Measurements from ENCODE around the gene CTDP1.

The CTDP1 gene

GRCh38 chr18:79778291-79778791 lies 98.7 kb downstream of the CTDP1 start:
- Histone ChIP-seq H3K27ac (ENCODE audit: low read depth, low read length, severe bottlenecking) (no peak overlapping the region), H3K9me3 (ENCODE audit: control insufficient read depth, low read length) (no peaks in the 10 kb centered on the region), H3K4me3 (ENCODE audit: extremely low read depth, insufficient read depth, low read length, poor library complexity, severe bottlenecking) (no peak overlapping the region), H3K36me3 (ENCODE audit: control insufficient read depth, insufficient read depth, low read length) (no peaks in the 10 kb centered on the region), H3K4me1 (ENCODE audit: control insufficient read depth, insufficient read depth, low read length, poor library complexity, severe bottlenecking) (no peaks in the 10 kb centered on the region)
- WGBS, 2 experiments (ENCODE audit: insufficient coverage in 2 of 2): 81 to 84% methylated on average over 21 to 22 of the region's 26 CpGs

GRCh38 chr18:79779021-79779699 lies 99.6 kb downstream of the CTDP1 start:
- no peaks in the 10 kb centered on the region for H3K4me1 ChIP-seq (ENCODE audit: control insufficient read depth, insufficient read depth, low read length, poor library complexity, severe bottlenecking)
- WGBS, 2 experiments (ENCODE audit: insufficient coverage in 2 of 2): 86 to 90% methylated on average over 25 to 26 of the region's 29 CpGs
- no peak overlapping the region for H3K4me3 ChIP-seq (ENCODE audit: extremely low read depth, insufficient read depth, low read length, poor library complexity, severe bottlenecking)
- H3K36me3 ChIP-seq (ENCODE audit: control insufficient read depth, insufficient read depth, low read length): no peaks in the 10 kb centered on the region
- no peaks in the 10 kb centered on the region for H3K9me3 ChIP-seq (ENCODE audit: control insufficient read depth, low read length)
- no peak overlapping the region for H3K27ac ChIP-seq (ENCODE audit: low read depth, low read length, severe bottlenecking)

DNA sequence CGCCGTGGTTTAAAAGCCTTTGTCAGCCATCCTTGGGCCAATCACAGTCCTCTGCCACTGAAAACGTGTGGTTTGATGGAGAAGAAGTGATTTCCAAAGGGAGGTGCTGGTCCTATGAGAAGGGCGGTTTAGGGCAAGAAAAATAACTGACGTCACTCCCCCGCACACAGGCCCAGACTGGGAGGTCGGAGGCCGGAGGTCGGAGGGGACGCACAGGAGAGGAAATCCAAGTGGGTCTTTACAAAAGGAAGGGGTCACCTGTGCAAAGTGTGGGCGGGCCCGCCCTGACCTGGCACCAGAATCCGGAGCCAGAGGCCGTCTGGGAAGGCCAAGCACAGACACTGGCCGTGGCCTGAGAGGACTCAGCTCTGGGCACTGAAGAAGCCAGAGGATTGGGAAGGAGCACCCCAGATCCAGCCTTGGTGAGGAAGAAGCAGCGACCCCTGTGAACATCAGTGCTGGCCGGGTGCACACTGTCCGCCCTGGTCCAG lies 100.1 kb downstream of the CTDP1 start:
- Histone ChIP-seq H3K27ac (ENCODE audit: low read depth, low read length, severe bottlenecking) (no peak overlapping the region), H3K4me3 (ENCODE audit: extremely low read depth, insufficient read depth, low read length, poor library complexity, severe bottlenecking) (no peak overlapping the region), H3K4me1 (ENCODE audit: control insufficient read depth, insufficient read depth, low read length, poor library complexity, severe bottlenecking) (no peaks in the 10 kb centered on the region), H3K9me3 (ENCODE audit: control insufficient read depth, low read length) (no peaks in the 10 kb centered on the region), H3K36me3 (ENCODE audit: control insufficient read depth, insufficient read depth, low read length) (no peaks in the 10 kb centered on the region)
- WGBS, 2 experiments (ENCODE audit: insufficient coverage in 2 of 2): 96 to 97% methylated on average over 14 to 15 of the region's 18 CpGs

DNA sequence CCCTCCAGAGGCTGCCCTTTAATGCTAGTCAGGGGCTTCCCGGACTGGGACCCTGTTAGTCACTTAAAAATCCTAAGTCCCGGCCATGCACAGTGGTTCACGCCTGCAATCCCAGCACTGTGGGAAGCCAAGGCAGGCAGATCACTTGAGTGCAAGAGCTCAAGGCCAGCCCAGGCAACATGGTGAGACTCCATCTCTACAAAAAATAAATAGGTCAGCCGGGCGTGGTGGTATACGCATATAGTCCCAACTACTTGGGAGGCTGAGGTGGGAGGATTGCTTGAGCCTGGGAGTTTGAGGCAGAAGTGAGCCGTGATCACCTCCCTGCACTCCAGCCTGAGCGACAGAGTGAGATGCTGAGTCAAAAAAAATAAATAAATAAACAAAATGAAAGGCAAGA lies 100.9 kb downstream of the CTDP1 start:
- no peaks in the 10 kb centered on the region for H3K4me1 ChIP-seq (ENCODE audit: control insufficient read depth, insufficient read depth, low read length, poor library complexity, severe bottlenecking)
- no peak overlapping the region for H3K4me3 ChIP-seq (ENCODE audit: extremely low read depth, insufficient read depth, low read length, poor library complexity, severe bottlenecking)
- H3K27ac ChIP-seq (ENCODE audit: low read depth, low read length, severe bottlenecking): no peak overlapping the region
- no peaks in the 10 kb centered on the region for H3K9me3 ChIP-seq (ENCODE audit: control insufficient read depth, low read length)
- 74 to 91% methylated on average over 4 to 6 of the region's 8 CpGs for WGBS, 2 experiments (ENCODE audit: insufficient coverage in 2 of 2)
- no peaks in the 10 kb centered on the region for H3K36me3 ChIP-seq (ENCODE audit: control insufficient read depth, insufficient read depth, low read length)

GRCh38 chr18:79781331-79781941 lies 101.8 kb downstream of the CTDP1 start:
- Histone ChIP-seq H3K36me3 (ENCODE audit: control insufficient read depth, insufficient read depth, low read length) (no peaks in the 10 kb centered on the region), H3K27ac (ENCODE audit: low read depth, low read length, severe bottlenecking) (no peak overlapping the region), H3K4me1 (ENCODE audit: control insufficient read depth, insufficient read depth, low read length, poor library complexity, severe bottlenecking) (no peaks in the 10 kb centered on the region), H3K9me3 (ENCODE audit: control insufficient read depth, low read length) (no peaks in the 10 kb centered on the region), H3K4me3 (ENCODE audit: extremely low read depth, insufficient read depth, low read length, poor library complexity, severe bottlenecking) (no peak overlapping the region)
- WGBS, 2 experiments (ENCODE audit: insufficient coverage in 2 of 2): 83 to 92% methylated on average over 10 to 17 of the region's 17 CpGs

GRCh38 chr18:79782566-79783308 lies 103.1 kb downstream of the CTDP1 start:
- Histone ChIP-seq H3K9me3 (ENCODE audit: control insufficient read depth, low read length) (no peaks in the 10 kb centered on the region), H3K4me1 (ENCODE audit: control insufficient read depth, insufficient read depth, low read length, poor library complexity, severe bottlenecking) (no peaks in the 10 kb centered on the region), H3K36me3 (ENCODE audit: control insufficient read depth, insufficient read depth, low read length) (no peaks in the 10 kb centered on the region), H3K27ac (ENCODE audit: low read depth, low read length, severe bottlenecking) (no peak overlapping the region), H3K4me3 (ENCODE audit: extremely low read depth, insufficient read depth, low read length, poor library complexity, severe bottlenecking) (no peak overlapping the region)
- WGBS, 2 experiments (ENCODE audit: insufficient coverage in 2 of 2): 89 to 90% methylated on average over 41 to 42 of the region's 43 CpGs

- Histone ChIP-seq H3K4me1 (ENCODE audit: control insufficient read depth, insufficient read depth, low read length, poor library complexity, severe bottlenecking) (no peaks in the 10 kb centered on the region), H3K4me3 (ENCODE audit: extremely low read depth, insufficient read depth, low read length, poor library complexity, severe bottlenecking) (no peak overlapping the region), H3K36me3 (ENCODE audit: control insufficient read depth, insufficient read depth, low read length) (no peaks in the 10 kb centered on the region), H3K9me3 (ENCODE audit: control insufficient read depth, low read length) (no peaks in the 10 kb centered on the region), H3K27ac (ENCODE audit: low read depth, low read length, severe bottlenecking) (no peak overlapping the region)
- 76 to 78% methylated on average over 32 to 40 of the region's 42 CpGs for WGBS, 2 experiments (ENCODE audit: insufficient coverage in 2 of 2)
These were observed 104.7 kb downstream of the CTDP1 start for GRCh38 chr18:79784071-79784913.

DNA sequence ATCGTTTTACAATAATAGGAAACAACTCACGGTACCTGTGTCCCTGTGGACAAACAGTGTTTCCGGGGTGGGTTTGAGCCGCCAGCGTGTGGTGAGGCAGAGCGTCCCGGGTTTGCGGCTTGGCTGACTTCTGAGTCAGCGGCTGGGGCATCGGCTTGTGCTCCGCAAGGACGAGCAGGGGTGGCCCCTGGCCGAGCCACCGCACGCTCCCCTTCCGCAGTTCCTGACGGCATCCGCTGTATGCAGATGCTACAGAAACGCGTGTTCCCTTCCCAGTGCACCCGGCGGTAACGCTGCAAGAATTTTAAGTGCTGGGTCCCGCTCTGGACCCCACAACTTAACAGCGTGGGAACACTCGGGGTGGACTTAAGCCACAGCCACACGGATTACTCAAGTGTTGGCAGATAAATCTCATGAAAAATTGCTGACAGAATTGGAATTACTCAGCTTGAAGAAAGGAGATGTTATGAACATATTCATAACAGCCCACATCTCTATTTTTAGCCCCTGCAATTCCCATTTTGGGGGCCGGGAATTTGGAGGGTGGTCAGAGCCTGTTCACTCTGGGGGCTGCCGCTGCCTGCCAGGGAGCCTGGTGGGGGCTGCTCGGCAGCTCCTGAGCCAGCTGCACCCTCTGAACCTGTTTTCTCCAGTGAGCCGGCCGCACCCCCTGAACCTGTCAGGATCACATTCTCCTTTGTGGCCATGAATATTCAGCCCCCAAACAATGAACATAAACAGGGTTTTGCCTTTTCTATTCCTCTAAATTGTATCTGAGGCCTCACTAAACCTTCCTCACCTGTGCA lies 105.6 kb downstream of the CTDP1 start:
- Histone ChIP-seq H3K36me3 (ENCODE audit: control insufficient read depth, insufficient read depth, low read length) (no peaks in the 10 kb centered on the region), H3K4me3 (ENCODE audit: extremely low read depth, insufficient read depth, low read length, poor library complexity, severe bottlenecking) (no peak overlapping the region), H3K27ac (ENCODE audit: low read depth, low read length, severe bottlenecking) (no peak overlapping the region), H3K9me3 (ENCODE audit: control insufficient read depth, low read length) (no peaks in the 10 kb centered on the region), H3K4me1 (ENCODE audit: control insufficient read depth, insufficient read depth, low read length, poor library complexity, severe bottlenecking) (no peaks in the 10 kb centered on the region)
- WGBS, 2 experiments (ENCODE audit: insufficient coverage in 2 of 2): 60 to 65% methylated on average over 30 to 32 of the region's 32 CpGs

DNA sequence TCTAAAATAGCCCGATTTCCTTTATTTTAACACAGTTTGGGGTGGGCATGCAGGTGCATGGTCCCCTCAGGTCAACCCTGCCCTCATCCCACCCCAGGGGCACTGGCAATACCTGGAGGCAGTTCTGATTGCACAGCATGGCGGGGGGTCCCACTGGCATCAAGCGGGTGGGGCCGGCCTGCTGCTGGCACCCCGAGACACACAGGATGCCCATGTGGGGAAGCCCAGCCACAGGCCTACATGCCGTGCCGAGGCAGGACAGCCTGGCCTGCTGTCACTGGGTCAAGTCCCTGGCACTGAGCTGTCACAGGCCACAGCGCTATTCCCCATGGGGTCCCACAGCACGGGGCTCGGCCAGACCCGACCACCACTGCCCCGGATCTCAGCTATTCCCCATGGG lies 106.2 kb downstream of the CTDP1 start:
- 90 to 93% methylated on average over 7 of the region's 12 CpGs for WGBS, 2 experiments (ENCODE audit: insufficient coverage in 2 of 2)
- Histone ChIP-seq H3K4me1 (ENCODE audit: control insufficient read depth, insufficient read depth, low read length, poor library complexity, severe bottlenecking) (no peaks in the 10 kb centered on the region), H3K36me3 (ENCODE audit: control insufficient read depth, insufficient read depth, low read length) (no peaks in the 10 kb centered on the region), H3K4me3 (ENCODE audit: extremely low read depth, insufficient read depth, low read length, poor library complexity, severe bottlenecking) (no peak overlapping the region), H3K27ac (ENCODE audit: low read depth, low read length, severe bottlenecking) (no peak overlapping the region), H3K9me3 (ENCODE audit: control insufficient read depth, low read length) (no peaks in the 10 kb centered on the region)
